ENCODE data around the gene DACT3.

GRCh38 chr19:46620716-46621115 lies 40.3 kb downstream of the DACT3 start:
- TF ChIP-seq, protein P1, sequence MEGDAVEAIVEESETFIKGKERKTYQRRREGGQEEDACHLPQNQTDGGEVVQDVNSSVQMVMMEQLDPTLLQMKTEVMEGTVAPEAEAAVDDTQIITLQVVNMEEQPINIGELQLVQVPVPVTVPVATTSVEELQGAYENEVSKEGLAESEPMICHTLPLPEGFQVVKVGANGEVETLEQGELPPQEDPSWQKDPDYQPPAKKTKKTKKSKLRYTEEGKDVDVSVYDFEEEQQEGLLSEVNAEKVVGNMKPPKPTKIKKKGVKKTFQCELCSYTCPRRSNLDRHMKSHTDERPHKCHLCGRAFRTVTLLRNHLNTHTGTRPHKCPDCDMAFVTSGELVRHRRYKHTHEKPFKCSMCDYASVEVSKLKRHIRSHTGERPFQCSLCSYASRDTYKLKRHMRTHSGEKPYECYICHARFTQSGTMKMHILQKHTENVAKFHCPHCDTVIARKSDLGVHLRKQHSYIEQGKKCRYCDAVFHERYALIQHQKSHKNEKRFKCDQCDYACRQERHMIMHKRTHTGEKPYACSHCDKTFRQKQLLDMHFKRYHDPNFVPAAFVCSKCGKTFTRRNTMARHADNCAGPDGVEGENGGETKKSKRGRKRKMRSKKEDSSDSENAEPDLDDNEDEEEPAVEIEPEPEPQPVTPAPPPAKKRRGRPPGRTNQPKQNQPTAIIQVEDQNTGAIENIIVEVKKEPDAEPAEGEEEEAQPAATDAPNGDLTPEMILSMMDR (IDR thresholded peaks at IDR 0.05): no peak
- TF ChIP-seq POLR2AphosphoS5 (IDR thresholded peaks at IDR 0.05) (no peak), EP300 (IDR thresholded peaks at IDR 0.05) (no peak)

Measured in upper lobe of left lung (tissue), 4 donors.